ENCODE data around the gene TNFSF10. TPM values are rescaled to one million over a fixed set of nuclear protein-coding genes. Genes with fewer than 3 reads are reported as not detected.

TNFSF10 gene
- total and polyA plus RNA-seq, 2 of the 8 experiments (the other 6 are each of a cell fraction or from before 2014, with no cell fraction given): 0.06 TPM; not detected in 1

- TF ChIP-seq CHD7 (IDR thresholded peaks at IDR 0.05; ENCODE audit: insufficient replicate concordance, low read length) (no peak), POLR2AphosphoS5 (IDR thresholded peaks at IDR 0.05; ENCODE audit: low read depth, low read length) (no peak), SIX5 (IDR thresholded peaks at IDR 0.05; ENCODE audit: low read depth, low read length) (no peak), BCL11A (IDR thresholded peaks at IDR 0.05; ENCODE audit: low read depth in 2 of 2, low read length in 2 of 2) (no peak), SP1 (IDR thresholded peaks at IDR 0.05; ENCODE audit: low read depth, low read length) (no peak), JUND (IDR thresholded peaks at IDR 0.05; ENCODE audit: low read length) (no peak), USF2 (IDR thresholded peaks at IDR 0.05; ENCODE audit: low read length) (no peak), TAF1 (IDR thresholded peaks at IDR 0.05; ENCODE audit: low read depth, low read length) (no peak), MAX (IDR thresholded peaks at IDR 0.05) (no peak)
These were observed 15.3 kb upstream of the TNFSF10 start (continued) for GRCh38 chr3:172538368-172539151.

Measured in H1 (cell line).